PC-9 (cell line): Measurements from ENCODE around the gene USP4. TPM values are rescaled to one million over a fixed set of nuclear protein-coding genes. Genes with fewer than 3 reads are reported as not detected.
"Not testable (repeated sequence)": the region's sequence is repeated elsewhere in the genome, so short reads cannot be mapped to it uniquely, and the experiment has no call there.

Experiments
- BruUV-seq: library from RNA; stranded (reverse); fragments of 400-500 nt; replicated peaks from 2 replicates; lab custom pipeline; 2021; lab: Mats Ljungman, UMichigan
- CTCF ChIA-PET: fragments of 300-600 bp; sonication (Branson Sonifier 250); formaldehyde crosslinking; loops from one replicate; lab custom pipeline; 2022; ENCODE audit warnings: antibody characterized with exemption; lab: Charles Lee
- POLR2A ChIA-PET: fragments of 300-600 bp; sonication (Branson Sonifier 250); formaldehyde crosslinking; loops from one replicate; lab custom pipeline; 2022; ENCODE audit warnings: antibody characterized with exemption; ENCODE audit not compliant: unreplicated experiment; lab: Charles Lee
- DNase-seq, 2 experiments: peaks; one replicate each; pipeline versions ENCODE4 v3.0.0 to v3.0.0-alpha.2; 2015 to 2022; ENCODE audit warnings: mixed read lengths in 1 of 2
- H2AFZ ChIP-seq: fragments of 200-600 bp; sonication (generic); 2 replicates; pipeline ENCODE4 v1.8.1; 2017; ENCODE audit warnings: antibody characterized with exemption
- H3F3A ChIP-seq: fragments of 200-600 bp; sonication (generic); 2 replicates; pipeline ENCODE4 v1.8.1; 2017; ENCODE audit warnings: antibody characterized with exemption, mild to moderate bottlenecking, low read depth; ENCODE audit not compliant: insufficient read depth
- H3K27ac ChIP-seq: fragments of 200-600 bp; sonication (generic); 2 replicates; pipeline ENCODE4 v1.6.1; 2016; ENCODE audit warnings: mixed run types
- H3K27me3 ChIP-seq: fragments of 200-600 bp; sonication (generic); 2 replicates; pipeline ENCODE4 v1.6.1; 2016; ENCODE audit warnings: low read depth, mixed run types; ENCODE audit not compliant: insufficient read depth
- H3K36me3 ChIP-seq: fragments of 200-600 bp; sonication (generic); 2 replicates; pipeline ENCODE4 v1.6.1; 2016; ENCODE audit warnings: low read depth, mixed run types
- H3K4me1 ChIP-seq: fragments of 200-600 bp; sonication (generic); replicated peaks from 2 replicates; pipeline ENCODE4 v1.6.1; 2016; ENCODE audit warnings: mixed run types; ENCODE audit not compliant: insufficient read depth
- H3K4me2 ChIP-seq: fragments of 200-600 bp; sonication (generic); 2 replicates; pipeline ENCODE4 v1.6.1; 2017; ENCODE audit warnings: mixed run types
- H3K4me3 ChIP-seq: fragments of 200-600 bp; sonication (generic); 2 replicates; pipeline ENCODE4 v1.6.1; 2016; ENCODE audit warnings: mixed run types
- H3K79me2 ChIP-seq: fragments of 200-600 bp; sonication (generic); 2 replicates; pipeline ENCODE4 v1.6.1; 2017; ENCODE audit warnings: low read depth, mixed run types
- H3K9me2 ChIP-seq: fragments of 200-600 bp; sonication (generic); 2 replicates; pipeline ENCODE4 v1.8.1; 2017; ENCODE audit warnings: mild to moderate bottlenecking; ENCODE audit not compliant: insufficient read depth
- H3K9me3 ChIP-seq: fragments of 200-600 bp; sonication (generic); 2 replicates; pipeline ENCODE4 v1.8.1; 2016; ENCODE audit warnings: low read depth; ENCODE audit not compliant: insufficient read depth
- H4K20me1 ChIP-seq: fragments of 200-600 bp; sonication (generic); 2 replicates; pipeline ENCODE4 v1.8.1; 2017; ENCODE audit not compliant: insufficient read depth
- CTCF ChIP-seq: fragments of 200-600 bp; sonication (generic); conservative IDR thresholded peaks from 2 replicates; pipeline ENCODE4 v1.6.1; 2017; ENCODE audit warnings: mixed run types, antibody characterized with exemption, mild to moderate bottlenecking, moderate library complexity
- EZH2 ChIP-seq: fragments of 200-600 bp; sonication (generic); IDR thresholded peaks from 2 replicates; pipeline ENCODE4 v1.8.0; 2017; ENCODE audit warnings: antibody characterized with exemption, low read depth
- intact Hi-C: fragments of 100-400 bp; cut with micrococcal nuclease; formaldehyde crosslinking; loops from one replicate; pipeline ENCODE4 v1.10.0; 2022; ENCODE audit not compliant: unreplicated experiment
- total RNA-seq: library from RNA; stranded (reverse); gene quantifications from 2 replicates; pipeline ENCODE4 v1.2.3, GENCODE V29; 2021

USP4 gene
- total RNA-seq, 1 experiment from 2014 or later, result 42.9 TPM

- Histone ChIP-seq H2AFZ (no peak overlapping the region), H3K36me3 (peaks cover 5% of the 10 kb centered on the region), H3F3A (peaks cover 63% of the 10 kb centered on the region), H3K4me3 (no peak overlapping the region; the same call in 1 of the 2 replicates), H3K27ac (peak overlapping the region; percentile 81), H4K20me1 (peaks cover 3% of the 10 kb centered on the region; the same call in 1 of the 2 replicates), H3K9me2 (no peaks in the 10 kb centered on the region), H3K9me3 (no peaks in the 10 kb centered on the region), H3K79me2 (peaks cover 11% of the 10 kb centered on the region), H3K4me2 (peak overlapping the region; percentile 47), H3K27me3 (no peaks in the 10 kb centered on the region), H3K4me1 (peaks cover 69% of the 10 kb centered on the region)
- DNase-seq, result peak; percentile 53 to 88
- CTCF ChIA-PET, result no interaction called here
- no TSS peak for BruUV-seq
- POLR2A ChIA-PET, result interaction anchor here (0.6 to 0.7 kb wide), 5 partner anchors 19 to 213 kb away, joined by 3 to 12 read pairs (median 5); no protein-coding TSS in a partner anchor
- TF ChIP-seq EZH2, result no peak
- TF ChIP-seq CTCF, result no peak
- intact Hi-C loops, result no loop called here
These were observed 11.7 kb upstream of the USP4 start for GRCh38 chr3:49351521-49352011.

- Histone ChIP-seq H3K79me2 (no peaks in the 10 kb centered on the region), H3K27me3 (no peaks in the 10 kb centered on the region), H3K9me3 (no peaks in the 10 kb centered on the region), H3F3A (peaks cover 72% of the 10 kb centered on the region), H3K9me2 (no peaks in the 10 kb centered on the region), H2AFZ (no peak overlapping the region), H3K36me3 (no peaks in the 10 kb centered on the region), H3K4me2 (no peak overlapping the region), H3K27ac (peak overlapping the region; percentile 81), H3K4me3 (no peak overlapping the region), H3K4me1 (peaks cover 77% of the 10 kb centered on the region), H4K20me1 (no peaks in the 10 kb centered on the region)
- DNase-seq, result no peak
- CTCF ChIA-PET, result interaction anchor here (1.3 kb wide), 1 partner anchor 100 kb away, joined by 3 read pairs; no protein-coding TSS in a partner anchor
- intact Hi-C loops, result loop anchor here (5.0 kb wide), 1 partner anchor 323 kb away; the partner anchor contains the start of gene APEH
- TF ChIP-seq CTCF (no peak), EZH2 (no peak)
- BruUV-seq, result no TSS peak
- POLR2A ChIA-PET, result interaction anchor here (0.5 to 0.6 kb wide), 3 partner anchors 11 to 451 kb away, joined by 3 to 11 read pairs (median 4); partner anchors contain the start of gene SLC25A20
These were observed 9.7 kb upstream of the USP4 start for GRCh38 chr3:49349348-49350114.

- H3K36me3 ChIP-seq, H3K9me2 ChIP-seq, H3K9me3 ChIP-seq, H2AFZ ChIP-seq, H3K79me2 ChIP-seq, H3K4me2 ChIP-seq, DNase-seq, H3K4me3 ChIP-seq, BruUV-seq, CTCF ChIA-PET, H3K27me3 ChIP-seq, H4K20me1 ChIP-seq: not testable (repeated sequence)
- POLR2A ChIA-PET, result interaction anchor here (0.6 kb wide), 2 partner anchors 16 to 450 kb away, joined by 3 to 9 read pairs; partner anchors contain the start of gene SLC25A20
- peaks cover 74% of the 10 kb centered on the region for H3K4me1 ChIP-seq
- H3F3A ChIP-seq, result peaks cover 67% of the 10 kb centered on the region
- intact Hi-C loops, result loop anchor here (5.0 kb wide), 1 partner anchor 324 kb away; the partner anchor contains the start of gene APEH
- H3K27ac ChIP-seq, result 0 out of 2 replicates have a peak overlapping the region, but pooled peaks have one; percentile 41
These were observed 8.5 kb upstream of the USP4 start for GRCh38 chr3:49348361-49348760.
